IMR-90 (cell line): ENCODE data around the gene KYAT1.

Source experiments
- CTCF ChIP-seq: conservative IDR thresholded peaks from 2 replicates; pipeline ENCODE4 v1.5.1; 2012; ENCODE audit warnings: mild to moderate bottlenecking, low read depth, low read length, improper control_type of control experiment
- FOS ChIP-seq: fragments of 150-350 bp; IDR thresholded peaks from 2 replicates; pipeline ENCODE4 v1.6.1; 2016; ENCODE audit warnings: low read depth, low read length
- RFX5 ChIP-seq: IDR thresholded peaks from 2 replicates; pipeline ENCODE4 v1.8.0; 2012; ENCODE audit warnings: low read depth, mild to moderate bottlenecking, low read length, moderate library complexity
- SMC3 ChIP-seq: fragments of 150-350 bp; IDR thresholded peaks from 2 replicates; pipeline ENCODE4 v1.6.1; 2016; ENCODE audit warnings: low read depth, mild to moderate bottlenecking, antibody characterized with exemption, low read length, moderate library complexity

- TF ChIP-seq CTCF (no peak), RFX5 (no peak), FOS (no peak), SMC3 (no peak)
Measured at GRCh38 chr9:128828719-128829452, 52.9 kb downstream of the KYAT1 start.
